ENCODE results near the gene FEM1B.

FEM1B gene

DNA sequence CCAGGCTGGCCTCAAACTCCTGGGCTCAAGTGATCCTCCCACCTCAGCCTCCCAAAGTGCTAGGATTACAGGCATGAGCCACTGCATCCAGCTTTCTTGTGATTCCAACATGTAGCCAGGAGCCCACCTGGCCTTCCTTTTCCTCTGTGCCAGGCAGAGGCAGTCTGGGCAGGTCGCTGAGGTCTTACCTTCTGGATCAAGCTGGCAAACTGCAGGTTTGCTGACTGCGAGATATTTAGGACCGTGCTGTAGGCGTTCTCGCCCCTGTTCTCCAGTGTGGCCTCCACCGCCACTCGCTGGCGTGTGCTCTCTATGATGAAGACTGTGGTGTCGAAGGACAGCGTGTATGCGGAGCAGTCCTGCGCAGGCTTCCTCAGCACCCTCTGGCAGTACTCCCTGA, 42.5 kb downstream of the FEM1B start:
- Histone ChIP-seq H3K9me3 (ENCODE audit: insufficient read depth, low read depth, low read length) (no peaks in the 10 kb centered on the region), H3K27ac (ENCODE audit: low read length) (no peak overlapping the region), H3K4me1 (ENCODE audit: insufficient read depth, low read length) (peaks cover 7% of the 10 kb centered on the region; the same call in 1 of the 2 replicates), H3K36me3 (ENCODE audit: insufficient read depth, low read depth, low read length) (no peaks in the 10 kb centered on the region), H3K9ac (ENCODE audit: low read depth, low read length) (no peak overlapping the region), H3K4me3 (ENCODE audit: low read length) (no peak overlapping the region), H3K27me3 (ENCODE audit: insufficient read depth, low read length) (no peaks in the 10 kb centered on the region)

GRCh38 chr15:68321229-68321628, 43.7 kb downstream of the FEM1B start:
- peaks cover under 1% of the 10 kb centered on the region; the same call in 1 of the 2 replicates for H3K4me1 ChIP-seq (ENCODE audit: insufficient read depth, low read length)
- H3K36me3 ChIP-seq (ENCODE audit: insufficient read depth, low read depth, low read length): no peaks in the 10 kb centered on the region
- no peak overlapping the region for H3K9ac ChIP-seq (ENCODE audit: low read depth, low read length)
- no peaks in the 10 kb centered on the region for H3K27me3 ChIP-seq (ENCODE audit: insufficient read depth, low read length)
- no peaks in the 10 kb centered on the region for H3K9me3 ChIP-seq (ENCODE audit: insufficient read depth, low read depth, low read length)
- no peak overlapping the region for H3K4me3 ChIP-seq (ENCODE audit: low read length)
- no peak overlapping the region for H3K27ac ChIP-seq (ENCODE audit: low read length)

DNA sequence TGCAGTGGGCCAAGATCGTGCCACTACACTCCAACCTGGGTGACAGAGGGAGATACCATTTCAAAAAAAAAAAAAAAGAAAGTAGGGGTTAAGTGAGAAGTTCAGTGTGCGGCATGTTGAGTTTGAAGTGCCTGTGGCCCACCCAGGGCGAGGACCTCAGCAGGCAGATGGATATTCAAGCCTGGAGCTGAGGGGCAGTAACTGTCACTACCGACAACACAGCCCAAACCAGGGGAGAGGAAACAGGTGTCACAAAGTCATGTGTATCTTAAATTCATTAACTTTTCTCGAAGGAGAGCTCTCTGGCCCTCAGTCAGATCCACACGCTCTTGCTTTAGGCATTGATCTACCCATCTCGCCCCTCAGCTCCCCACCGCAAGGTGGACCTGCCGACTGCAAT, 45.3 kb downstream of the FEM1B start:
- Histone ChIP-seq H3K4me3 (ENCODE audit: low read length) (no peak overlapping the region), H3K9me3 (ENCODE audit: insufficient read depth, low read depth, low read length) (no peaks in the 10 kb centered on the region), H3K27ac (ENCODE audit: low read length) (no peak overlapping the region), H3K27me3 (ENCODE audit: insufficient read depth, low read length) (no peaks in the 10 kb centered on the region), H3K9ac (ENCODE audit: low read depth, low read length) (no peak overlapping the region), H3K4me1 (ENCODE audit: insufficient read depth, low read length) (peaks cover 4% of the 10 kb centered on the region; the same call in 1 of the 2 replicates), H3K36me3 (ENCODE audit: insufficient read depth, low read depth, low read length) (no peaks in the 10 kb centered on the region)

- Histone ChIP-seq H3K27me3 (ENCODE audit: insufficient read depth, low read length) (0 out of 2 replicates have a peak, but pooled peaks cover 11% of the 10 kb centered on the region), H3K4me3 (ENCODE audit: low read length) (no peak overlapping the region), H3K9ac (ENCODE audit: low read depth, low read length) (no peak overlapping the region), H3K36me3 (ENCODE audit: insufficient read depth, low read depth, low read length) (no peaks in the 10 kb centered on the region), H3K27ac (ENCODE audit: low read length) (no peak overlapping the region), H3K4me1 (ENCODE audit: insufficient read depth, low read length) (peaks cover 23% of the 10 kb centered on the region; the same call in 1 of the 2 replicates), H3K9me3 (ENCODE audit: insufficient read depth, low read depth, low read length) (no peaks in the 10 kb centered on the region)
Observed at GRCh38 chr15:68325726-68326125, 48.2 kb downstream of the FEM1B start.

GRCh38 chr15:68326711-68327354, 49.3 kb downstream of the FEM1B start:
- no peak overlapping the region for H3K4me3 ChIP-seq (ENCODE audit: low read length)
- H3K9me3 ChIP-seq (ENCODE audit: insufficient read depth, low read depth, low read length): no peaks in the 10 kb centered on the region
- peaks cover 34% of the 10 kb centered on the region; the same call in 1 of the 2 replicates for H3K4me1 ChIP-seq (ENCODE audit: insufficient read depth, low read length)
- H3K36me3 ChIP-seq (ENCODE audit: insufficient read depth, low read depth, low read length): no peaks in the 10 kb centered on the region
- H3K9ac ChIP-seq (ENCODE audit: low read depth, low read length): no peak overlapping the region
- H3K27me3 ChIP-seq (ENCODE audit: insufficient read depth, low read length): peaks cover 15% of the 10 kb centered on the region; the same call in 1 of the 2 replicates
- no peak overlapping the region for H3K27ac ChIP-seq (ENCODE audit: low read length)

GRCh38 chr15:68328443-68328842, 50.9 kb downstream of the FEM1B start:
- Histone ChIP-seq H3K4me3 (ENCODE audit: low read length) (no peak overlapping the region), H3K27me3 (ENCODE audit: insufficient read depth, low read length) (peaks cover 15% of the 10 kb centered on the region; the same call in 1 of the 2 replicates), H3K27ac (ENCODE audit: low read length) (no peak overlapping the region), H3K9me3 (ENCODE audit: insufficient read depth, low read depth, low read length) (no peaks in the 10 kb centered on the region), H3K9ac (ENCODE audit: low read depth, low read length) (no peak overlapping the region), H3K4me1 (ENCODE audit: insufficient read depth, low read length) (peaks cover 34% of the 10 kb centered on the region; the same call in 1 of the 2 replicates), H3K36me3 (ENCODE audit: insufficient read depth, low read depth, low read length) (no peaks in the 10 kb centered on the region)

GRCh38 chr15:68328964-68329363, 51.4 kb downstream of the FEM1B start:
- Histone ChIP-seq H3K27me3 (ENCODE audit: insufficient read depth, low read length) (peaks cover 15% of the 10 kb centered on the region; the same call in 1 of the 2 replicates), H3K9me3 (ENCODE audit: insufficient read depth, low read depth, low read length) (no peaks in the 10 kb centered on the region), H3K9ac (ENCODE audit: low read depth, low read length) (no peak overlapping the region), H3K4me1 (ENCODE audit: insufficient read depth, low read length) (peaks cover 34% of the 10 kb centered on the region; the same call in 1 of the 2 replicates), H3K4me3 (ENCODE audit: low read length) (no peak overlapping the region), H3K27ac (ENCODE audit: low read length) (no peak overlapping the region), H3K36me3 (ENCODE audit: insufficient read depth, low read depth, low read length) (no peaks in the 10 kb centered on the region)

DNA sequence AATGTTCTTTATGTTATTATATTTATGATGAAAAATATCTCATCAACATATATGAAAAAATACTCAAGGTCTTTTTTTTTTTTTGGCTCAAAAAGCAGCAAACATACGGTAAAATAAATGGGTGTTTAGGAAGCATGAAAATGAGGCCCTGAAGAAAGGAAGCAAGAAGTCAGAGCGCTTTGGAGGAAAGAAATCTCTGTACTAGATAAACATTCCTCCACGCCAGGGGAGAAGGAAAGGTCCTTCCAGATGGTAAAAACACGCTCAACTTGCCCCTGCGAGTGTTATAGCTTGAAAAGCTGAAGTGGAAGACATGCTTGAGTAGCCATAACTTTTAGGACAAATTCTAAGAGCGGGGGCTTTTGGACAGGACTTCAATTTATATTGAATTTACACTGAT, 52.9 kb downstream of the FEM1B start:
- Histone ChIP-seq H3K4me1 (ENCODE audit: insufficient read depth, low read length) (peaks cover 34% of the 10 kb centered on the region; the same call in 1 of the 2 replicates), H3K36me3 (ENCODE audit: insufficient read depth, low read depth, low read length) (no peaks in the 10 kb centered on the region), H3K4me3 (ENCODE audit: low read length) (peak overlapping the region; percentile 38; the same call in 1 of the 2 replicates), H3K27me3 (ENCODE audit: insufficient read depth, low read length) (peaks cover 15% of the 10 kb centered on the region; the same call in 1 of the 2 replicates), H3K9ac (ENCODE audit: low read depth, low read length) (peak overlapping the region; percentile 11; the same call in 1 of the 2 replicates), H3K27ac (ENCODE audit: low read length) (no peak overlapping the region), H3K9me3 (ENCODE audit: insufficient read depth, low read depth, low read length) (no peaks in the 10 kb centered on the region)

GRCh38 chr15:68330901-68331300, 53.4 kb downstream of the FEM1B start:
- H3K4me1 ChIP-seq (ENCODE audit: insufficient read depth, low read length): peaks cover 34% of the 10 kb centered on the region; the same call in 1 of the 2 replicates
- peak overlapping the region; percentile 11; the same call in 1 of the 2 replicates for H3K9ac ChIP-seq (ENCODE audit: low read depth, low read length)
- H3K27ac ChIP-seq (ENCODE audit: low read length): no peak overlapping the region
- H3K36me3 ChIP-seq (ENCODE audit: insufficient read depth, low read depth, low read length): no peaks in the 10 kb centered on the region
- peaks cover 15% of the 10 kb centered on the region; the same call in 1 of the 2 replicates for H3K27me3 ChIP-seq (ENCODE audit: insufficient read depth, low read length)
- peak overlapping the region; percentile 38; the same call in 1 of the 2 replicates for H3K4me3 ChIP-seq (ENCODE audit: low read length)
- no peaks in the 10 kb centered on the region for H3K9me3 ChIP-seq (ENCODE audit: insufficient read depth, low read depth, low read length)

GRCh38 chr15:68332266-68332665, 54.7 kb downstream of the FEM1B start:
- Histone ChIP-seq H3K27ac (ENCODE audit: low read length) (no peak overlapping the region), H3K4me1 (ENCODE audit: insufficient read depth, low read length) (peaks cover 33% of the 10 kb centered on the region; the same call in 1 of the 2 replicates), H3K9me3 (ENCODE audit: insufficient read depth, low read depth, low read length) (no peaks in the 10 kb centered on the region), H3K36me3 (ENCODE audit: insufficient read depth, low read depth, low read length) (no peaks in the 10 kb centered on the region), H3K27me3 (ENCODE audit: insufficient read depth, low read length) (peaks cover 15% of the 10 kb centered on the region; the same call in 1 of the 2 replicates), H3K9ac (ENCODE audit: low read depth, low read length) (no peak overlapping the region), H3K4me3 (ENCODE audit: low read length) (no peak overlapping the region)

- H3K9me3 ChIP-seq (ENCODE audit: insufficient read depth, low read depth, low read length): no peaks in the 10 kb centered on the region
- no peak overlapping the region for H3K4me3 ChIP-seq (ENCODE audit: low read length)
- H3K27me3 ChIP-seq (ENCODE audit: insufficient read depth, low read length): peaks cover 11% of the 10 kb centered on the region; the same call in 1 of the 2 replicates
- peaks cover 26% of the 10 kb centered on the region; the same call in 1 of the 2 replicates for H3K4me1 ChIP-seq (ENCODE audit: insufficient read depth, low read length)
- no peaks in the 10 kb centered on the region for H3K36me3 ChIP-seq (ENCODE audit: insufficient read depth, low read depth, low read length)
- no peak overlapping the region for H3K27ac ChIP-seq (ENCODE audit: low read length)
- H3K9ac ChIP-seq (ENCODE audit: low read depth, low read length): no peak overlapping the region
Observed at GRCh38 chr15:68333775-68334470, 56.4 kb downstream of the FEM1B start.
